Activated CD8-positive, alpha-beta T cell treated with anti-CD3 and anti-CD28 coated beads, Interleukin-2, amount 10 ng/mL, durations not matched to agents 7 days and 5 days (primary cell): ENCODE measurements around the gene PSMG4. TPM values are rescaled to one million over a fixed set of nuclear protein-coding genes. Genes with fewer than 3 reads are reported as not detected.

Experiments
- ATAC-seq: fragments of 150-1000 bp; cut with Tn5 transposase; one replicate; pipeline ENCODE4 v1.10.0; 2021; ENCODE audit warnings: moderate library complexity
- CTCF ChIA-PET: fragments of 350-600 bp; sonication (Branson Sonifier 250); formaldehyde crosslinking; loops from one replicate; lab custom pipeline; 2021; ENCODE audit warnings: antibody characterized with exemption; lab: Charles Lee
- POLR2A ChIA-PET: fragments of 350-600 bp; sonication (Branson Sonifier 250); formaldehyde crosslinking; loops from one replicate; lab custom pipeline; 2021; ENCODE audit warnings: antibody characterized with exemption; lab: Charles Lee
- DNase-seq: peaks from one replicate; pipeline ENCODE4 v3.0.0-alpha.2; 2020
- H3K27ac Mint-ChIP-seq: one replicate; pipeline ENCODE4 v1.8.0; 2021; ENCODE audit warnings: mild to moderate bottlenecking, mixed read lengths
- H3K27me3 Mint-ChIP-seq: one replicate; pipeline ENCODE4 v1.8.0; 2021; ENCODE audit warnings: low read depth, mixed read lengths
- H3K36me3 Mint-ChIP-seq: one replicate; pipeline ENCODE4 v1.8.0; 2021; ENCODE audit warnings: low read depth, mixed read lengths
- H3K4me1 Mint-ChIP-seq: one replicate; pipeline ENCODE4 v1.8.0; 2021; ENCODE audit warnings: low read depth, mixed read lengths
- H3K4me3 Mint-ChIP-seq: one replicate; pipeline ENCODE4 v1.8.0; 2021; ENCODE audit warnings: mild to moderate bottlenecking, mixed read lengths
- H3K9me3 Mint-ChIP-seq: one replicate; pipeline ENCODE4 v1.8.0; 2022; ENCODE audit warnings: mixed read lengths; ENCODE audit not compliant: insufficient read depth
- total RNA-seq, 2 experiments: library from RNA; stranded (reverse); gene quantifications; one replicate each; pipeline ENCODE4 v1.2.3, GENCODE V29; 2021

Gene PSMG4
- total RNA-seq, 2 experiments from 2014 or later, result 35.3 to 35.5 TPM

DNA sequence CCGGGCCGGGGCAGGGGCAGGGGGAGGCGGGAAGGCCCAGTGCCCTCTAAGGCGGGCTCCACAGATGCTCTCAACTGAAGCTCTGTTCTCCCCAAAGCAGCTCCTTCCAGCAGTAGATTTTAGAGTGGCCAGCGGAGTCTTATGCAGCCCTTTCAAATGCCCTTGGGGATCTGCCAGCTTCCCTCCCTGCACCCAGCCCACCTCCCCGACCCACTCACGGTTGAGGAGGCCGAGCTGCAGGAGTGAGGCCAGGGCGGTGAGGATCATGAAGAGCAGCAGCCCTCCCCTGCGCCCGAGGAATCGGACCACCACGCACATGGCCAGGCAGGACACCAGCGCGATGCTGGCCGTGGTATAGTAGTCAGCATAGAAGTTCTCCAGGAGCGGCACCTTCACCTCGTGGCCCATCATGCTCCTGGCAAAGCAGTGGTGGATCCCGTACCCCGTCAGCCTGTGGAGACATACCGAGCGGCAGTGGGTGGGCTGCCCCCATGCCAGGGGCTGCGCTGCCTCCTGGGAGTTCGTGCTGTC is 28.0 kb downstream of the PSMG4 start:
- ChIA-PET CTCF (no interaction called here), POLR2A (no interaction called here)
- no peak overlapping the region for H3K27ac Mint-ChIP-seq
- H3K4me1 Mint-ChIP-seq, result no peaks in the 10 kb centered on the region
- H3K4me3 Mint-ChIP-seq, result no peak overlapping the region
- no peaks in the 10 kb centered on the region for H3K27me3 Mint-ChIP-seq
- H3K36me3 Mint-ChIP-seq, result no peaks in the 10 kb centered on the region
- no peaks in the 10 kb centered on the region for H3K9me3 Mint-ChIP-seq
- no peak for DNase-seq
- no peak for ATAC-seq

- no peaks in the 10 kb centered on the region for H3K4me1 Mint-ChIP-seq
- no peak overlapping the region for H3K27ac Mint-ChIP-seq
- H3K36me3 Mint-ChIP-seq, result no peaks in the 10 kb centered on the region
- no peaks in the 10 kb centered on the region for H3K27me3 Mint-ChIP-seq
- ChIA-PET POLR2A (no interaction called here), CTCF (no interaction called here)
- ATAC-seq (no peak), DNase-seq (no peak)
- H3K9me3 Mint-ChIP-seq, result no peaks in the 10 kb centered on the region
- no peak overlapping the region for H3K4me3 Mint-ChIP-seq
Observed at GRCh38 chr6:3287308-3287707, 28.6 kb downstream of the PSMG4 start.

GRCh38 chr6:3287976-3288707 is 29.4 kb downstream of the PSMG4 start:
- no peak overlapping the region for H3K4me3 Mint-ChIP-seq
- DNase-seq, result no peak
- H3K27ac Mint-ChIP-seq, result no peak overlapping the region
- no peaks in the 10 kb centered on the region for H3K27me3 Mint-ChIP-seq
- no peaks in the 10 kb centered on the region for H3K4me1 Mint-ChIP-seq
- ChIA-PET CTCF (no interaction called here), POLR2A (no interaction called here)
- H3K36me3 Mint-ChIP-seq, result no peaks in the 10 kb centered on the region
- ATAC-seq, result no peak
- H3K9me3 Mint-ChIP-seq, result no peaks in the 10 kb centered on the region

DNA sequence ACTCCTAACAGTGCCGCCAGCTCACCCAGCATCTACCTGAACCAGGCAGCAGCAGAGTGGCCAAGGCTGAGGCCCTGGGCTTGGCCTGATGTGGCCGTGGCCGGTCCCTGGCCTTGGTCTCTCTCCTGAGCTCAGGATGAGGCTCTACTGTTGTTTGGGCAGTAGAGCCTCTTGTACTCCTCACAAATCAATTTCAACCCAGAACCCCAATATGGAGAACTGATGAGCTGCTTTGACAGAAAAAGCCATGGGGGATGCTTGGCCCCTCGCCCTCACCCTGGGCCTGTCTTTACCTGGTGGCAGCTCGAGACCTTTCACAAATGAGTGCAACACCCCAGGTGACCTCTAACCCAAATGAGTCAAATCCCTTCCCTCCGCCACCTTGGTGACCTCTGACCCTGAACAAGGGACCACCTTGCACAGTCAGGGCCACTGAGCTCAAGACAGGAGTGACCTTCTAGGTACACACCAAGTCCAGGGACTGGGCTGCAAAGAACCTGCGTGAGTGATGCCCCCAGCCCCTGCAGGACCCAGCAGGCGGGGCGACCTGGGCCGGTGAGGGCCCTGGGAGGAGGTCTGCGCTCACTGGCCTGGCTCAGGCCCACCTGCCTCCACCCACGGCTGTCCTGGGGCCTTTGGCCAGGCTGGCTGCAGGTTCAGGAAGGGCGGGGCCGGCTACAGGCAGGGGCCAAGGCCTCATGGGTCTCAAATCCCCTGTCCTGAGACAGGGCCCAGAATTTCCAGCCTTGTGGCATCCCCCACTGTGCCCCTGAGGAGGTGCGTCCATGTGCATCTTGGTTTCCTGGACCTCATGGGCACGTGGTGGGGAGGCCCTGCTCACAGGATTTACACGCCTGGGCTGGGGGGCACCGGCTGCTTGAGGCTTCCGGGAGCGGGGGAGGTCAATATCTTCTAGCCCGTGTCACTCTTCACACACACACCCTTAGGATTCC is 30.2 kb downstream of the PSMG4 start:
- CTCF ChIA-PET, result interaction anchor here (1.1 kb wide), 1 partner anchor 9 kb away, joined by 3 read pairs; no protein-coding TSS in a partner anchor
- H3K27me3 Mint-ChIP-seq, result no peaks in the 10 kb centered on the region
- no peak overlapping the region for H3K27ac Mint-ChIP-seq
- DNase-seq (no peak), ATAC-seq (no peak)
- no peaks in the 10 kb centered on the region for H3K9me3 Mint-ChIP-seq
- H3K36me3 Mint-ChIP-seq, result no peaks in the 10 kb centered on the region
- H3K4me3 Mint-ChIP-seq, result no peak overlapping the region
- POLR2A ChIA-PET, result no interaction called here
- no peaks in the 10 kb centered on the region for H3K4me1 Mint-ChIP-seq

GRCh38 chr6:3289664-3290055 is 30.9 kb downstream of the PSMG4 start:
- ATAC-seq, result no peak
- H3K27me3 Mint-ChIP-seq, result no peaks in the 10 kb centered on the region
- H3K4me1 Mint-ChIP-seq, result no peaks in the 10 kb centered on the region
- ChIA-PET CTCF (interaction anchor here (1.1 kb wide), 1 partner anchor 10 kb away, joined by 3 read pairs; no protein-coding TSS in a partner anchor), POLR2A (no interaction called here)
- no peaks in the 10 kb centered on the region for H3K9me3 Mint-ChIP-seq
- no peak overlapping the region for H3K27ac Mint-ChIP-seq
- H3K36me3 Mint-ChIP-seq, result no peaks in the 10 kb centered on the region
- DNase-seq, result no peak
- H3K4me3 Mint-ChIP-seq, result no peak overlapping the region

DNA sequence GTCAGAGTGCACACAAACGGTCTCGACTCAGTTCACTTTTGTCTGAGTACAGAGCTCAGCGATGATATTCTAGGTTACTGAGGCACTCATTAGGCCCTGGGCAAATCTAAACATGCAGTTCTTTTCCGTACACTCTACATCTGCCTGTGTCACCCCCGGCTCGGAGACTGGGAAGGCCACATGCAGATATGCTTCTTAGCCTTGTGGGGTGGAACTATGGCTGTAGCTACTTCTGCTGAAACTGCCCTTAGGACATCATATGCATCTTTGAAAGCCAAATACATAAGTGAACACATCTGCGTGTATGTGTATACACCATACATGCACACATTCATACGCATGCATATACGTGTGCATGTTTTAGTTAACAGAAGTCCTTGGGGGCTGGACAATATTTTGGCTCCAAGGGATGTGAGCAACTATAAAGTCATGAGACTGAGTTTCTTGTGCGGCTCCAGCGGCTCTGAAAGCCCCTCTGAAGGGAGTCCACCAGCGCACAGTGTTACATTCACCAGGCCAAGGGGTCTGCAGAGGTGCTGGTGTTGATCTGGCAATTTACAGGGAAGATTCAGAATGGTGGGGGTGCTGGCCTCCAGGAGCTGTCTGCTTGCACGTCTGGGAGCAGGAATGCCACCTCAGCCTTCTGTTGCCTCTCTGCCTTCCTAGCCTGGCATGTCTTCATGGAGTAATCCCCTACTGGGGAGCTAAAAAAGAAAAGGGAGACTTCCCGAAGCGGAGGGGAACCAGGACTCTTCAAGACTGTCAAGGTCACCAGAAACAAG is 31.6 kb downstream of the PSMG4 start:
- DNase-seq (no peak), ATAC-seq (no peak)
- POLR2A ChIA-PET, result no interaction called here
- H3K27ac Mint-ChIP-seq, result no peak overlapping the region
- no peaks in the 10 kb centered on the region for H3K9me3 Mint-ChIP-seq
- H3K4me1 Mint-ChIP-seq, result no peaks in the 10 kb centered on the region
- CTCF ChIA-PET, result interaction anchor here (1.1 kb wide), 1 partner anchor 11 kb away, joined by 3 read pairs; no protein-coding TSS in a partner anchor
- H3K27me3 Mint-ChIP-seq, result peaks cover 3% of the 10 kb centered on the region
- H3K36me3 Mint-ChIP-seq, result no peaks in the 10 kb centered on the region
- no peak overlapping the region for H3K4me3 Mint-ChIP-seq

GRCh38 chr6:3290931-3291211 is 32.1 kb downstream of the PSMG4 start:
- Mint-ChIP-seq H3K36me3 (no peaks in the 10 kb centered on the region), H3K4me3 (no peak overlapping the region), H3K4me1 (no peaks in the 10 kb centered on the region), H3K27ac (no peak overlapping the region), H3K9me3 (no peaks in the 10 kb centered on the region), H3K27me3 (peaks cover 5% of the 10 kb centered on the region)
- DNase-seq, result no peak
- no peak for ATAC-seq
- CTCF ChIA-PET, result no interaction called here
- POLR2A ChIA-PET, result no interaction called here

- DNase-seq (no peak), ATAC-seq (no peak)
- ChIA-PET POLR2A (no interaction called here), CTCF (interaction anchor here (0.9 to 1.5 kb wide), 3 partner anchors 19 to 687 kb away, joined by 3 to 5 read pairs (median 3); no protein-coding TSS in a partner anchor)
- Mint-ChIP-seq H3K36me3 (no peaks in the 10 kb centered on the region), H3K4me3 (no peak overlapping the region), H3K9me3 (no peaks in the 10 kb centered on the region), H3K27me3 (peaks cover 5% of the 10 kb centered on the region), H3K27ac (no peak overlapping the region), H3K4me1 (no peaks in the 10 kb centered on the region)
Observed at GRCh38 chr6:3291346-3291745, 32.6 kb downstream of the PSMG4 start.

DNA sequence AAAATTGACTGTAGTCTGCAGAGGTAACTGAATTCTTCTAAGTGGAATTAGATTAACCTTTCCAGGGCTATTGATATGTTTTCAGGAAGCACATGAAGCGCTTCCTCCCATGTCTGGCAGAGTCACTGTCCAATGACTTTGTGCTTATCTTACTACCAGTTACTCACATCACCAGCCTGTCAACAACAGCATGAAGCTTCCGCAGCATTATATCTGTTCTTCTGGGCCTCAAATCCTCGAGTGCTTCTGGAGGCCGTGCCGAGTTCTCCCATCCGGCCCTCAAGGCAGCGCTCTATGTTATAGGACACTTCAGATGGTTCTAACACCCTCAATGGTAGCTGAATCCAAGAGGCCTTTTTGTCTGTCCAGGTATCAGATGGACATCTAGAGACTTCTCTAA is 33.2 kb downstream of the PSMG4 start:
- Mint-ChIP-seq H3K4me3 (no peak overlapping the region), H3K27ac (no peak overlapping the region), H3K4me1 (no peaks in the 10 kb centered on the region), H3K27me3 (peaks cover 5% of the 10 kb centered on the region), H3K36me3 (no peaks in the 10 kb centered on the region), H3K9me3 (no peaks in the 10 kb centered on the region)
- ChIA-PET POLR2A (no interaction called here), CTCF (interaction anchor here (0.9 to 1.5 kb wide), 3 partner anchors 20 to 686 kb away, joined by 3 to 5 read pairs (median 3); no protein-coding TSS in a partner anchor)
- ATAC-seq, result no peak
- DNase-seq, result no peak

GRCh38 chr6:3292431-3293197 is 33.9 kb downstream of the PSMG4 start:
- DNase-seq (no peak), ATAC-seq (no peak)
- ChIA-PET POLR2A (no interaction called here), CTCF (interaction anchor here (1.5 kb wide), 1 partner anchor 439 kb away, joined by 5 read pairs; no protein-coding TSS in a partner anchor)
- Mint-ChIP-seq H3K36me3 (no peaks in the 10 kb centered on the region), H3K9me3 (no peaks in the 10 kb centered on the region), H3K4me3 (no peak overlapping the region), H3K27ac (no peak overlapping the region), H3K27me3 (peaks cover 5% of the 10 kb centered on the region), H3K4me1 (no peaks in the 10 kb centered on the region)
